ENCODE measurements around the gene ITIH3.

ITIH3 gene

GRCh38 chr3:52836986-52837385, 42.4 kb downstream of the ITIH3 start:
- TF ChIP-seq, protein P1, sequence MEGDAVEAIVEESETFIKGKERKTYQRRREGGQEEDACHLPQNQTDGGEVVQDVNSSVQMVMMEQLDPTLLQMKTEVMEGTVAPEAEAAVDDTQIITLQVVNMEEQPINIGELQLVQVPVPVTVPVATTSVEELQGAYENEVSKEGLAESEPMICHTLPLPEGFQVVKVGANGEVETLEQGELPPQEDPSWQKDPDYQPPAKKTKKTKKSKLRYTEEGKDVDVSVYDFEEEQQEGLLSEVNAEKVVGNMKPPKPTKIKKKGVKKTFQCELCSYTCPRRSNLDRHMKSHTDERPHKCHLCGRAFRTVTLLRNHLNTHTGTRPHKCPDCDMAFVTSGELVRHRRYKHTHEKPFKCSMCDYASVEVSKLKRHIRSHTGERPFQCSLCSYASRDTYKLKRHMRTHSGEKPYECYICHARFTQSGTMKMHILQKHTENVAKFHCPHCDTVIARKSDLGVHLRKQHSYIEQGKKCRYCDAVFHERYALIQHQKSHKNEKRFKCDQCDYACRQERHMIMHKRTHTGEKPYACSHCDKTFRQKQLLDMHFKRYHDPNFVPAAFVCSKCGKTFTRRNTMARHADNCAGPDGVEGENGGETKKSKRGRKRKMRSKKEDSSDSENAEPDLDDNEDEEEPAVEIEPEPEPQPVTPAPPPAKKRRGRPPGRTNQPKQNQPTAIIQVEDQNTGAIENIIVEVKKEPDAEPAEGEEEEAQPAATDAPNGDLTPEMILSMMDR (IDR thresholded peaks at IDR 0.05; ENCODE audit: low read depth, low read length) = no peak
- DNase-seq (ENCODE audit: extremely low read depth, low read depth) = no peak

DNA sequence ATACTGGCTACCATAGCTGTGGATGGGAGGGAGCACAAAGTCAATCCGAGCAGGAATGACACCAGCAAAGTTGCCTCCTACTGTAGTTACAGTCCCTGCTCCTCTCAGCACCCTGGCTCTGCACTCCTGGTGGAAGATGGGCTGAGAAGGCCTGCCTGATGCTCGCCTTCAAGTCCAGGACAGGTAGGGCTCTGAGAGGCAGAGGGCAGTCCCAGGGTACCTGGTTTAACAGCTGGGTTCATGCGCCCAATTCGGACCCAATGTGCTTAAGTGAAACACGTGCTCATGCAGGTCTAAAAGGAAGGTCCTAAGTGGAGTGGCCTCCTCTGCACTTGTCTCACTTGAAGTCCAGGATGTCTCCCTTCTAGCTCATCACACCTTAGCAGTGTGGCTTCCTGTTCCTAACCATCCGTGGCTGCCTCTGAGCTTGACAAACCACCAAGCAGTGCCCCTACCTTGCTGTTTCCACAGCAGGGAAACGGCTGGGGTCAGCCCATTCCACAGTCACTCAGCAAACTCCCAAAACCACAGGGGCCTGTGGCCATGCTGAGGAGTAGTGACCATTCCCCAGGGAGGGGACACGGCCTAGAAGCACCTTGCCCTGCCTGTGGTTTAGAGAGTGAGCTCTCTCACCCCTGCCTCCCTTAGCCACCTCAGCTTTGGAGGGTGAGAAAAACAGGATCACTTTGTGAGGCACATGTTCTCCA, 44.1 kb downstream of the ITIH3 start:
- no peak for DNase-seq (ENCODE audit: extremely low read depth, low read depth)
- TF ChIP-seq, protein P1 (IDR thresholded peaks at IDR 0.05; ENCODE audit: low read depth, low read length) = no peak

GRCh38 chr3:52839268-52839575, 44.6 kb downstream of the ITIH3 start:
- DNase-seq (ENCODE audit: extremely low read depth, low read depth) = no peak
- TF ChIP-seq, protein P1 (IDR thresholded peaks at IDR 0.05; ENCODE audit: low read depth, low read length) = no peak

GRCh38 chr3:52839892-52840545, 45.4 kb downstream of the ITIH3 start:
- TF ChIP-seq, protein P1 (IDR thresholded peaks at IDR 0.05; ENCODE audit: low read depth, low read length) = no peak
- DNase-seq (ENCODE audit: extremely low read depth, low read depth) = no peak

GRCh38 chr3:52841211-52841980, 46.8 kb downstream of the ITIH3 start:
- no peak for DNase-seq (ENCODE audit: extremely low read depth, low read depth)
- TF ChIP-seq, protein P1 (IDR thresholded peaks at IDR 0.05; ENCODE audit: low read depth, low read length) = no peak

DNA sequence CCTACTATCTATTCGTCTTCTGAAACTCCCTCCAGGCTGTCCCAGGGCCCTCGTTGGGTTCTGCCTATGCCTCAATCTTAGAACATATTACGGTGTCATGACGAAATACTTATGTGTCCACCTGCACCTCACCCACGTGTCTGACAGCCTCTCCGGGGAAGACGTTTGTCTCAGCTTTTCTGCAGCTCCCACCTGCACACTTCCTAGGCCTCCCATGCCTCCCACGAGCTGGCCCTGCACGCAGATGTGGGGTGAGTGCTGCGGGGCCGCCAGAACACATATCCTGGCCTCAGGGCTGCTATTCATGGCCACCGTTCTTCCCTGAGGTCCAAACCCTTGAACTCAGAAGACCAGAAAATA, 47.4 kb downstream of the ITIH3 start:
- TF ChIP-seq, protein P1 (IDR thresholded peaks at IDR 0.05; ENCODE audit: low read depth, low read length) = no peak
- DNase-seq (ENCODE audit: extremely low read depth, low read depth) = no peak

- DNase-seq (ENCODE audit: extremely low read depth, low read depth) = no peak
- TF ChIP-seq, protein P1 (IDR thresholded peaks at IDR 0.05; ENCODE audit: low read depth, low read length) = no peak
These were observed 47.8 kb downstream of the ITIH3 start for GRCh38 chr3:52842424-52842823.
